Neural progenitor cell (in vitro differentiated cells): Measurements from ENCODE around the gene CTNNBL1.

Experiments used
- EZH2 ChIP-seq: fragments of 200-600 bp; sonication (generic); IDR thresholded peaks from 2 replicates; pipeline ENCODE4 v1.6.1; 2017; ENCODE audit warnings: antibody characterized with exemption, mild to moderate bottlenecking, moderate library complexity
- TF ChIP-seq, protein P1 (sequence below): fragments of 200-600 bp; sonication (generic); IDR thresholded peaks from 2 replicates; pipeline ENCODE4 v1.5.1; 2017; ENCODE audit warnings: antibody characterized with exemption, mild to moderate bottlenecking

DNA sequence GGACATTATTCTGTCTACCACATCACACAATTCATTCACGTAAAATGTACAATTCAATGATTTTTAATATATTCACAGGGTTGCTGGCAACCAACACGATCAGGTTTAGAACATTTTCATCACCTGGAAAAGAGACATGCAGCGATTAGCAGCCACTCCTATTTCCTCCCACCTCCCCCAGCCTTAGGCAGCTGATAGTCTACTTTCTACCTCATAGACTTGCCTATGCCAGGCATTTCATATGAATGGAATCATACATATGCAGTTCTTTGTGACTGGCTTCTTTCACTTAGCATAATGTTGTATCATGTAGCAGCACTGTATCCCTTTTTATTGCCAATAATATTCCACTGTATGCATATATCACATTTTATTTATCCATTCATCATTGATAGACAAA lies 31.5 kb upstream of the CTNNBL1 start:
- TF ChIP-seq EZH2: no peak
- TF ChIP-seq, protein P1, sequence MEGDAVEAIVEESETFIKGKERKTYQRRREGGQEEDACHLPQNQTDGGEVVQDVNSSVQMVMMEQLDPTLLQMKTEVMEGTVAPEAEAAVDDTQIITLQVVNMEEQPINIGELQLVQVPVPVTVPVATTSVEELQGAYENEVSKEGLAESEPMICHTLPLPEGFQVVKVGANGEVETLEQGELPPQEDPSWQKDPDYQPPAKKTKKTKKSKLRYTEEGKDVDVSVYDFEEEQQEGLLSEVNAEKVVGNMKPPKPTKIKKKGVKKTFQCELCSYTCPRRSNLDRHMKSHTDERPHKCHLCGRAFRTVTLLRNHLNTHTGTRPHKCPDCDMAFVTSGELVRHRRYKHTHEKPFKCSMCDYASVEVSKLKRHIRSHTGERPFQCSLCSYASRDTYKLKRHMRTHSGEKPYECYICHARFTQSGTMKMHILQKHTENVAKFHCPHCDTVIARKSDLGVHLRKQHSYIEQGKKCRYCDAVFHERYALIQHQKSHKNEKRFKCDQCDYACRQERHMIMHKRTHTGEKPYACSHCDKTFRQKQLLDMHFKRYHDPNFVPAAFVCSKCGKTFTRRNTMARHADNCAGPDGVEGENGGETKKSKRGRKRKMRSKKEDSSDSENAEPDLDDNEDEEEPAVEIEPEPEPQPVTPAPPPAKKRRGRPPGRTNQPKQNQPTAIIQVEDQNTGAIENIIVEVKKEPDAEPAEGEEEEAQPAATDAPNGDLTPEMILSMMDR: no peak
